EH (cell line): Measurements from ENCODE around the gene CES2.
"Not testable (repeated sequence)": the region's sequence is repeated elsewhere in the genome, so short reads cannot be mapped to it uniquely, and the experiment has no call there.

ENCODE experiments used
- DNase-seq: peaks from one replicate; pipeline ENCODE4 v3.0.0-alpha.2; 2015; ENCODE audit warnings: low read depth

The CES2 gene

GRCh38 chr16:66934839-66935313 lies 440 bp upstream of the CES2 start:
- DNase-seq = not testable (repeated sequence)

- no peak for DNase-seq
These were observed 1.1 kb downstream of the CES2 start for GRCh38 chr16:66936462-66936861.

- DNase-seq = no peak
These were observed 1.7 kb downstream of the CES2 start for GRCh38 chr16:66936889-66937554.

GRCh38 chr16:66937725-66938337 lies 2.5 kb downstream of the CES2 start:
- no peak for DNase-seq

GRCh38 chr16:66939366-66939765 lies 4.0 kb downstream of the CES2 start:
- DNase-seq = no peak

GRCh38 chr16:66940236-66940635 lies 4.9 kb downstream of the CES2 start:
- no peak for DNase-seq

GRCh38 chr16:66942981-66943380 lies 7.7 kb downstream of the CES2 start:
- DNase-seq = no peak

GRCh38 chr16:66943426-66944053 lies 8.2 kb downstream of the CES2 start:
- DNase-seq = no peak

- DNase-seq = no peak
These were observed 8.7 kb downstream of the CES2 start for GRCh38 chr16:66944054-66944441.

GRCh38 chr16:66944971-66945370 lies 9.7 kb downstream of the CES2 start:
- DNase-seq = not testable (repeated sequence)

- DNase-seq = no peak
These were observed 10.6 kb downstream of the CES2 start for GRCh38 chr16:66945939-66946338.

- DNase-seq = no peak
These were observed 11.2 kb downstream of the CES2 start for GRCh38 chr16:66946541-66946940.

- no peak for DNase-seq
These were observed 11.6 kb downstream of the CES2 start for GRCh38 chr16:66946974-66947301.

GRCh38 chr16:66947302-66948065 lies 12.2 kb downstream of the CES2 start:
- peak; percentile 84 for DNase-seq

GRCh38 chr16:66948134-66948836 lies 13.0 kb downstream of the CES2 start:
- peak; percentile 28 for DNase-seq

GRCh38 chr16:66948837-66949225 lies 13.5 kb downstream of the CES2 start:
- DNase-seq = no peak

- DNase-seq = no peak
These were observed 14.2 kb downstream of the CES2 start for GRCh38 chr16:66949472-66949871.

- no peak for DNase-seq
These were observed 15.1 kb downstream of the CES2 start for GRCh38 chr16:66950437-66950836.

- DNase-seq = no peak
These were observed 15.9 kb downstream of the CES2 start for GRCh38 chr16:66950971-66951790.

GRCh38 chr16:66952430-66953110 lies 17.3 kb downstream of the CES2 start:
- no peak for DNase-seq
